ENCODE measurements around the gene RIN3.
"Not testable (repeated sequence)": the region's sequence is repeated elsewhere in the genome, so short reads cannot be mapped to it uniquely, and the experiment has no call there.

RIN3 gene

GRCh38 chr14:92665661-92666110 is 152.1 kb downstream of the RIN3 start:
- no peak for DNase-seq (ENCODE audit: low read depth)

GRCh38 chr14:92666251-92666650 is 152.7 kb downstream of the RIN3 start:
- no peak for DNase-seq (ENCODE audit: low read depth)

DNA sequence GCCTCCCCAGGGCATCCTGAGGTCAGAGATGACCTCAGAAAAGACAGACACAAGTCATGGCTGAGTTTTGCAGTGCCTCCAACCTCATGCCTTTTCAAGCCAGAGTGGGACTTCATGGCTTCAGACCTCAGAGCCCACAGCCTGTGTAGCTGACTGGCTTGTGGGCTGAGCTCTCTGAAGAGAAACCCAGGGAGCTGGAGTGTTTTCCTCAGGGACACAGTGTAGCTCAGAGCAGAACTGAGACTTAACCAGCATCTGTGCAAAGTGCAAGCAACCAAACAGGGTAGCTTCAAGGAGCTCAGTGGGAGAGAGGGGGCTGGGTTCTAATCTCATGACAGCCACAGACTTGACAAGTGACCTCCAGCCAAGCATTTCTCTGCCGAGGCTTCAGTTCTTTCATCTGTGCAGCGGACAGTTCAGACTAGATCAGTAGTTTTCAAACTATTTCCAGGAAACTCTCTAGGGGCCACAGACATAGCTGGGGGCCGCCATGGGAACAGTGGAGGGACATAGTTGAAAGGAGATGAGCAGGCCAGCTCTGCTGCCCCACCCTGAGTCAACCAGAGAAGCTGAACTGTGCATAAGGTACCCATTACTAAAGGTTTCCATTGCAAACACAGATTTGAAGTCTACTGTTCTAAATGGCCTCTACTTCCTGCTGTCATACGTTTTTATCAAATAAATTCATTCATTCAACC is 154.8 kb downstream of the RIN3 start:
- DNase-seq (ENCODE audit: low read depth): no peak

DNA sequence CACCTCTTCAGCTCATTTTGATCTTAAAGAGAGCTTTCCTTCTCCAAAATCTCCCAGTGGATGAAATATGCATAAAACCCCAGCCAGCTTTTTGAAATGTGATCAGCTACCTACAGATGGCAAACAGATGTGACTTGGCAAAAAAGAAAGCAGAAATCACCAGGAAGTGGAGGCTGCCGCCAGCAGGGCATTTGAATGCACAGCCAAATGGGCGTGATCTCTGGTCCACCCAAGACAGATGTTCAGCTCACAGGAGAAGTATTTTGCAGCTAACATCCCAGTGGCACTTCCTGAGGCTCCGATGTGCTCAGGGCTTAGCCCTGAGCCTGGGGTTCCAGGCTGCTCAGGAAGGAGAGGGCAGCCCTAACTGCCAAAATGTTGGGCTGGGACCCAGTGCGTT is 156.6 kb downstream of the RIN3 start:
- no peak for DNase-seq (ENCODE audit: low read depth)

DNA sequence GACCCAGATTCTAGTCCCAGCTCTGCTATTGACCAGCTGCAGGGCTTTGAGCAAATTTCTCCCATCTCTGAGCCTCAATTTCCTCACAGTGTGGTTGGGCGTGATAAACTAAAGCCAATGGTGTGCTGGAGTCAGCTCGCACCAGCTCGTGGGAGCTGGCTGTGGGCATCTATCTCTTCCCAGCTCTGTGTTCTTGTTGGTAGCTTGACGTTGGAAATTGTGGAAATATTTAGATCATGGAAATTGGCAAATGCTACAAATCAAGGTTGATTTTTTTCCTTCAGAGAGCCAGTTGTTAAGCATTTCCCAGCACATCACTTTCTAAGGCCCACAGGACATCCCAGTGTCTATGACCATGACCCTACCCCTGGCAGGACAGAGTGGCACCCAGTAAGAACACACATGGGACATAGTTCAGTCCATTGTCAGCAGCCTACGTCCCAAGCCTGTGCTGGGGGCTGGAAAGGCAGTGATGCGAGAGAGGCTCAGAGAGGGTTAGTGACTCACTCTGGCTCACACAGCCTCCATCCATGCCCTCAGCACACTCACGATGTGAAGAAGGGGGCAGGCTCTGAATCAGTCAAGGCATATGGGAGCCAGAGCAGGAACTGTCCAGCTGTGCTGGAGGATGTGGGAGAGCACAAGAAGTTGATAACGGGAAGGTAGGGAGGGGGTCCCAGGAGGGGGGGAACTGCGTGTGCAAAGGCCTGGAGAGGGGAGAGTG is 157.2 kb downstream of the RIN3 start:
- no peak for DNase-seq (ENCODE audit: low read depth)

DNA sequence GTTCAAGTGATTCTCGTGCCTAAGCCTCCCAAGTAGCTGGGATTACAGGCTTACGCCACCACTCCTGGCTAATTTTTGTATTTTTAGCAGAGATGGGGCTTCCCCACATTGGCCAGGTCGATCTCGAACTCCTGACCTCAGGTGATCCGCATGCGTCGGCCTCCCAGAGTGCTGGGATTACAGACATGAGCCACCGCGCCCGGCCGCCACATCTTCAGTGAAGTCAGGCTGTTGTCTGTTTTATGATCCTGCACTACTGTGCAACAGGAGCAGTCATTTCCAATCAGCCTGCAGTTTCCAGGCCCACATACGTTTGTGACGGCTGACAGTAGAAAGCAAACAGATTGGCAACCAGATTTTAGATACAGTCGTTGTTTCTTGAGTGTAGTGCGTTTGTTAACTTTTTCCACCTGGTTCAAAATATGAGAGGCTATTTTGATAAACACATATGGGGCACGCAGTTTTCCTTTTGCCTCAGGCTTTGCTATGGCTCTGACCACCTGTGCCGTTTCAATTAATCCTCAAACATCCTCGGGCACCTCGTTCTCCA is 160.1 kb downstream of the RIN3 start:
- DNase-seq (ENCODE audit: low read depth): no peak

DNA sequence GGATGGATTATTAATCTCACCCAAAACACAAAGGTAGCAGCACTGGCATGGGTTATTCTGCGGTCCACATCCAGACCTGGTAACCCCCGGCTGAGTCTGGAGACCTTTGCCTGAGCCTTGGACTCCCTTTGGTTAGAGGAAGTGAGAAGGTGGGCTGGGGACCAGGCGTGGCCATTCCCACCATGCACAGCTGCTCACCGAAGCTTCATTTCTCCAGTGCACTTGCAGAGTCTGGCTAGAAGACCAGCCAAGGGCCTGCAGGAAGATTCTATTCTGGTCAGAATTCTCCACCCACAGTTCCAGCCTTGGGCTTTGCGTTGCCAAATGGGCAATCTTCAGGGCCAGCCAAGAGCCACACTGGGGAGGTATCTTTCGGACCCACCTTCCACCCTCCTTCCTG is 161.8 kb downstream of the RIN3 start:
- DNase-seq (ENCODE audit: low read depth): no peak

GRCh38 chr14:92675976-92676375 is 162.4 kb downstream of the RIN3 start:
- DNase-seq (ENCODE audit: low read depth): no peak

GRCh38 chr14:92676403-92677086 is 163.0 kb downstream of the RIN3 start:
- no peak for DNase-seq (ENCODE audit: low read depth)

- DNase-seq (ENCODE audit: low read depth): peak; percentile 43
Measured at GRCh38 chr14:92677087-92677668, 163.6 kb downstream of the RIN3 start.

DNA sequence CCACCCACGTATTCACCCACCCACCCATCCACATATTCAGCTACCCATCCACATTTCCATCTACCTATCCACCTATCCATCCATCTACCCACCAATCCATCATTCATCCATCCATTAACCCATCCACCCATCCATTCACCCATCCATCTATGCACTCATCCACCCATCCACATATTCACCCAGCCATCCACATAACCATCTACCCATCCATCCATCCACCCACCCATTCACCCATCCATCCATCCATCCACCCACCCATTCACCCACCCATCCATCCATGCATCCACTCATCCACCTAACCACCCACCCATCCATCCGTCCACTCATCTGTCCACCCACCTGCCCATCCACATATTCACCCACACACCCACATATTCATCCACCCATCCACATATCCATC is 164.4 kb downstream of the RIN3 start:
- DNase-seq (ENCODE audit: low read depth): no peak

DNA sequence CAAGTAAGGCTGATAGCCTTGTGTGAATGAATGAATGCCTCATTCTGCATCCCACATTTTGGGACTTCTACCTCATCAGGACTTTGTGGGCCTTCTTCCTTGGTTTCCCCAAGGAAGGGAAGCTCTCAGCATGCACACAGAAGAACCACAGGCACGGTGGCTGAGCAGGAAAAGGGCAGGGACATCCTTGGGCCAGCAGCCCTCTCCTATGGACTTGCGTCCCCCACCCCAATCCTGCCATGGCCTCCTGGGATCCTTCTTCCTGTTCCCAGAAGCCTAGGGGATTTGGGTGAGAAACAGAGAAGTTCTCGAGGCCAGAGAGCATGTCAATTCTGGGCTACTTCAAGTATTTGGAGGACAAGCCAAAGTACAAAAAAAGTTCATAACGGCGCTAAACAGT is 165.2 kb downstream of the RIN3 start:
- DNase-seq (ENCODE audit: low read depth): no peak

DNA sequence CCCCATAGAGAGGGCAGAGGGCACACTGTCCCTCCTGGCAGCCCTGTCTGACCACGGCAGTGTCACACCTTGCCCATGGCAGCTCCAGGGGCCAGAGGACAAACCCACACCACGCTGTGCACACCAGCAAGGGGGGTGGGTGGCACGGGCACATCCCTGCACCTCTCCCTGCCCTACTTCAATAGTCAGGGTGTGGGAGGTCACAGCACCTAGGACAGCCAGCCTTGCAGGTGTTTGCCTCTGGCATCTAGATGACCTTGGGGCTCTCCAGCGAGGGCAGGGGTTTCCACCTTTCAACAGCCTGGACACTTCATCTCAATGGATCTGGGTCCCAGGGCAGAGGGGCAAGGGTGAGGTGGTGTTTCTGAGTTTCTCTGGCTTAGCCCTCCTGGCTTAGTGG is 165.7 kb downstream of the RIN3 start:
- DNase-seq (ENCODE audit: low read depth): no peak

GRCh38 chr14:92680330-92680729 is 166.7 kb downstream of the RIN3 start:
- not testable (repeated sequence) for DNase-seq (ENCODE audit: low read depth)

- DNase-seq (ENCODE audit: low read depth): peak; percentile 51
Measured at GRCh38 chr14:92680781-92681650, 167.4 kb downstream of the RIN3 start.

- DNase-seq (ENCODE audit: low read depth): no peak
Measured at GRCh38 chr14:92683041-92683440, 169.5 kb downstream of the RIN3 start.

- no peak for DNase-seq (ENCODE audit: low read depth)
Measured at GRCh38 chr14:92684801-92685560, 171.4 kb downstream of the RIN3 start.

- DNase-seq (ENCODE audit: low read depth): no peak
Measured at GRCh38 chr14:92685784-92686355, 172.3 kb downstream of the RIN3 start.

DNA sequence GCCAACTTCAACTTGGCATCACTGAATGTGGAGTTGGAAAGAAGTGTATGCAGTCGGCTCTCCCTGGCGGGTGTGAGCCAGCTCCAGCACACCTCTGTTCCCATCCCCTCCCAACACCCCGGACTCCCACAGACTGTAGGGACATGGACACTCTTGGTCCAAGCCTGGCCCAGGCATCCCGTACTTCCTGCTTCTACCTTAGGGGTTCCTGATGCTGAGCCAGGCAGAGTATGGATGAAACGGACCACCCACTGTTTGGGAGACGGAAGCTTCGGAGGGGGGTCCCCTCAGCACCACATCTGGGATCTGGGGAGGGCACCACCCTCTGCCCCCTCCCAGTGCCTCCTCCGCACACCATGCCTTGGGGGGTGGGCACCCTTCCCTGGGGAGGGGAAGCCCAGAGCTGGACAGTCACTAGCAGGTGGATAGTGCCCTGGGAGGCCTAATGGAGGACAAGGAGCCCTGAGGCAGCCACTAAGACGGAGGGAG is 172.9 kb downstream of the RIN3 start:
- DNase-seq (ENCODE audit: low read depth): no peak

DNA sequence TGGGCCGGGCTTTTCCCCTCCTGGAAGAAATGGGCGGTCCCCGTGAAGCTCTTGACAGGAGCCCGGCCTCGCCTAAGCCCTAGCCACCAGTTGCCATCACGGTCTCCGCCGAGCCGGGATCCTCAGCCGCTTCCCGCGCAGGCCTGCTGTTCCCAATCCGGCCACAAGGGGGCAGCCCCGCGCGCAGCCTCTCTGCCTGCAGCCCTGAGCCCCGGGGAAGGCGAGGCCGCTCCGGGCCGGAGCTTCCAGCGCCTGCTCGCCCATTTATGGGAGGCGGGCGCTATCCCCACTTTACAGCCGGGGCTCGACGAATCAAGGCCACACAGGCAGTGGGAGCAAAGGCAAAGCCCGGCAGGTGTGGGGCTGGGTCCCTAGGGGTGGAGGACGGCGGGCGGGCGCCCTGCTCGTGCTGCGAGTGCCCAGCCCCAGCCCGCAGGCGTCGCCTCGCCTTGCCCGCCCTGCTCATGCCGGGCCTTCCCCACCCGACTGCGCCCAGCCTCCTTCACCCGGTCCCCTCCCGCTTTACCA is 173.4 kb downstream of the RIN3 start:
- DNase-seq (ENCODE audit: low read depth): peak; percentile 27
